Stimulated activated CD8-positive, alpha-beta memory T cell treated with anti-CD3 and anti-CD28 coated beads, Interleukin-4, amount 100 ng/mL, for 1 hour (primary cell): Measurements from ENCODE around the gene INPP5A.
"Not testable (repeated sequence)": the region's sequence is repeated elsewhere in the genome, so short reads cannot be mapped to it uniquely, and the experiment has no call there.

Source experiments
- DNase-seq, 2 donors: peaks; one replicate each; pipeline ENCODE4 v3.0.0-alpha.2; 2020; ENCODE audit warnings: low read depth in 2 of 2, low spot score in 1 of 2

The INPP5A gene

GRCh38 chr10:132671228-132672154 lies 133.9 kb downstream of the INPP5A start:
- DNase-seq = no peak

DNA sequence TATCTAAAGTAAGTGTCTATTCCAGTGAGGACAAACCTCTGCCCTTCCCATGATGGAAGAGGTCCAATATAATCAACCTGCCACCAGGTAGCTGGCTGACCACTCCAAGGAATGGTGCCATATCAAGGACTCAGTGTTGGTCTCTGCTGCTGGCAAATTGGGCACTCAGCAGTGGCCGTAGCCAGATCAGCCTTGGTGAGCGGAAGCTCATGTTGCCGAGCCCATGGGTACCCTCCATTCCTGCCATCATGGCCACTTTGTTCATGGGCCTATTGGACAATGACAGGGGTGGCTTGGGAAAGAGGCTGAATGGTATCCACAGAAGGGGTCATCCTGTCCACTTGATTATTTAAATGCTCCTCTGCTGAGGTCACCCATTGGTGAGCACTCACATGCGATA lies 136.2 kb downstream of the INPP5A start:
- not testable (repeated sequence) for DNase-seq

DNA sequence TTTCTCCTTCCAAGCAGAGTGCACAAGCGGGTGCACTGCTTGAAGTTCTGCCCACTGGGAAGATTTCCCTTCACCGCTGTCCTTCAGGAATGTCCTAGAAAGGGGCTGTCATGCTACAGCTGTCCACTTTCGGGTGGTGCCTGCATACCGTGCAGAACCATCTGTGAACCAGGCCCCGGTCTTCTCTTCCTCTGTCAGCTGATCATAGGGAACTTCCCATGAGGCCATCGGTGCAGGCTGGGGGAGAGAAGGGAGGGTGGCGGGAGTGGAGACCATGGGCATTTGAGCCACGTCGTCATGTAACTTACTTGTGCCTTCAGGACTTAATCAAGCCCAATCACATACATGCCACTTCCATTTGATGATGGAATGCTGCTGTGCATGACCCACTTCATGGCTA lies 136.7 kb downstream of the INPP5A start:
- no peak for DNase-seq

- no peak for DNase-seq
Observed at GRCh38 chr10:132675031-132675740, 137.6 kb downstream of the INPP5A start.

GRCh38 chr10:132676193-132676891 lies 138.8 kb downstream of the INPP5A start:
- DNase-seq = no peak

DNA sequence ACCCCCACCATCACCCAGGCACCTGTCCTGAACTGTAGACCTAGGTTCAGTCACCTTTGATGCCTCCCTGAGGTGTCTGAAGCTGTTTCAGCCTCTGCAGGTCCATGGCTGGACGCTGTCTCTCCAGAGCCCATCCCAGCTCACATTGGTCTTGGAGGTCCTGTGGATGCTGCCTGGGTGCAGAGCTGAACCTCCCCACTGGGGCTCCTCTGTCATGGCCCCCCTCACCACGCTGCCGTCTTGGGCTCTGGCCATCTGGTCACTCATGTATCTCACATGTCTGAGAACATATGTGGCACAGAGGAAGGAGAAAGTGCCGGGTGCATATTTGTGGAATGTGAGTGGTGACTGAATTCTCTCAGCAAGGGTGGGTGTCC lies 139.5 kb downstream of the INPP5A start:
- DNase-seq = no peak

- no peak for DNase-seq
Observed at GRCh38 chr10:132677473-132678227, 140.1 kb downstream of the INPP5A start.

DNA sequence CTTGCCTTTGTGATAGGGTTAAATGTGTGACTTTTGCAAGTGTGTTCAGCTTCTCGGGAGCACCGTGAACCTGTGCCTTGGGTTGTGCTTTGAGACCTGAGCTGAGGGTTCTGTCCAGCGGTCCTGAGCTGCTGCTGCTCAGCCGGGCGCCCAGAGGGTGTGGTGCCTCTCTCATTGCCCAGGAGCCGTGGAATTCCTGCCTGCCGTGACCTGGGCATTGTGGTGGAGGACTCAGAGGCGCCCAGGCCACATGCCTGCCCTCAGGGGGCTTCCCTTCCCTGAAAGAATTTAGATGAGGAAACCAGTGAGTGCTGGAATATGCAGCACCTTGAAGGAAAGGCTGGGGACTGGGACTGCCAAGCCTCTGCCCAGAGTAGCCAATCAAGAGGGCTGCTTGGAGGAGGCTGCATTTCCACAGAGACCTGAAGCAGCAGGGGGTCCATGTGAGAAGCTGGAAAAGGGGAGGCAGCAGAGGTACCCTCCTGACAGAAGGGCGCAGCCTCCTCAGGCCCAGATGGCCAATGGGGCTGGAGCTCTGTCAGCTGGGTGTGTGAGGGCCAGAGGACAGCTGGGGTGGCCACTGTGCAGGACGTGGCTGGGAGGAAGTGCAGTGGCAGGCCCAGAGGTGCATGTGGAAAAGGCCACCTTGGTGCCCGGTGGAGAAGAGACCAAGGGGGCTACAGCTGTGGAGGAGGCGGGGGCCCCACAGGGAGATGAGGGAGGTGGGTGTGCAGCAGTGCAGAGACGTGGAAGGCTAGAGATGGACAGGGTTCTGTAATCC lies 141.0 kb downstream of the INPP5A start:
- DNase-seq = no peak

GRCh38 chr10:132679217-132679595 lies 141.6 kb downstream of the INPP5A start:
- no peak for DNase-seq

DNA sequence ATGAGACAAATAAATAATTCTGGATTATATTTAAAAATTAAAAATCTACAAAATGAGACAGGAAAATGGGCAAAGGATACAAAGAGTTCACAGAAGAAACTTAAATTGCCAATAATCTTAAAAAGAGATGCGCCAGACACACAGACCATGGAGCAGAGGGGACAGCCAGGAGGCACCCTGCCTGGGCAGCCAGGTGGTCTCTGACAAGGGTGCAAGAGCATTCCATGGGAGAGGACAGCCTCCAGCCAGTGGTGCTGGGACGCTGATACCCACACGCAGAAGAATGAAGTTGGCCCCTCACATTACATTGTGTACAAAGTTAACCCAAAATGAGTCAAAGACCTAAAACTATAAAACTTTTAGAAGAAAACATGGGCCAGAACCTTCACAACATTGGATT lies 142.1 kb downstream of the INPP5A start:
- no peak for DNase-seq

DNA sequence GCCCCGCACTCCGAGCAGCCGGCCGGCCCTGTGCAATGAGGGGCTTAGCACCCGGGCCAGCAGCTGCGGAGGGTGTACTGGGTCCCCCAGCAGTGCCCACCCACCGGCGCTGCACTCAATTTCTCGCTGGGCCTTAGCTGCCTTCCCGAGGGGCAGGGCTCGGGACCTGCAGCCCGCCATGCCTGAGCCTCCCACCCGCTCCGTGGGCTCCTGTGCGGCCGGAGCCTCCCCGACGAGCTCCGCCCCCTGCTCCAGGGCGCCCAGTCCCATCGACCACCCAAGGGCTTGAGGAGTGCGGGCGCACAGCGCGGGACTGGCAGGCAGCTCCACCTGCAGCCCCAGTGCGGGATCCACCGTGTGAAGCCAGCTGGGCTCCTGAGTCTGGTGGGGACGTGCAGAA lies 143.2 kb downstream of the INPP5A start:
- DNase-seq = not testable (repeated sequence)

GRCh38 chr10:132681858-132682755 lies 144.5 kb downstream of the INPP5A start:
- no peak for DNase-seq

DNA sequence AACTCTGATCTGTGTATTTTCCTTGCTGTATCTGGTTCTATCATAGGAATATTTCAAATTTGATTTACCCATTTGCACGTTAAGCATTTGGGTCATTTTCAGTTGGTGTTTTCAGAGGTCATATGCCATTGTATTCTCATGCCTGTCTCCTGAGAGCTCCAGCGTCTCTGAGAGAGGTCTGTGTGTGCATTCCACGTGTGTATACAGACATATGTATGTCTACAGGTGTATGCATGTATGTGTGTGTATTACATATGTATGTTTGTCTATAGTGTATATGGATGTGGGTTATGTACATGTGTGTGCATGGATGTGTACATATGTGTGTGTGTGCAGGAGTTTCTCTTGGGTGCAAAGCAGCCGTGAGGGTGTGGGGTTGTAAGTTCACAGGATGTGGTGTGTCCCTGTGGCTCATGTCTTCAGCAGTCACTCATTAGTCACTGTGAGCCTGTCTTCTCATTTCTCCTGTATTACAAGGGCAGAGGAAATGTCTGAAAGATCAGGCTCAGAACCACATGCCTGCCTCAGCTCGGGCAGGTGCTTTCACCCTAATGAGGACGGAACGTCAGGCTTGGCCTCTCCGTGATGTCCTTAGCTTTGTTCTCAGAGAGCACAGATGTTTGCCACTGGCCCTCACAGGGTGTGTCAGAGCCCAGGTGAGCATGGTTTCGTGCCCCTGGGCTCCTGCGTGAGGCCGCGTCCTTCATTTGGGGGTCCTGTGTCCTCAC lies 146.7 kb downstream of the INPP5A start:
- DNase-seq = no peak

GRCh38 chr10:132685101-132685891 lies 147.7 kb downstream of the INPP5A start:
- no peak for DNase-seq

GRCh38 chr10:132685921-132686680 lies 148.5 kb downstream of the INPP5A start:
- DNase-seq = no peak

DNA sequence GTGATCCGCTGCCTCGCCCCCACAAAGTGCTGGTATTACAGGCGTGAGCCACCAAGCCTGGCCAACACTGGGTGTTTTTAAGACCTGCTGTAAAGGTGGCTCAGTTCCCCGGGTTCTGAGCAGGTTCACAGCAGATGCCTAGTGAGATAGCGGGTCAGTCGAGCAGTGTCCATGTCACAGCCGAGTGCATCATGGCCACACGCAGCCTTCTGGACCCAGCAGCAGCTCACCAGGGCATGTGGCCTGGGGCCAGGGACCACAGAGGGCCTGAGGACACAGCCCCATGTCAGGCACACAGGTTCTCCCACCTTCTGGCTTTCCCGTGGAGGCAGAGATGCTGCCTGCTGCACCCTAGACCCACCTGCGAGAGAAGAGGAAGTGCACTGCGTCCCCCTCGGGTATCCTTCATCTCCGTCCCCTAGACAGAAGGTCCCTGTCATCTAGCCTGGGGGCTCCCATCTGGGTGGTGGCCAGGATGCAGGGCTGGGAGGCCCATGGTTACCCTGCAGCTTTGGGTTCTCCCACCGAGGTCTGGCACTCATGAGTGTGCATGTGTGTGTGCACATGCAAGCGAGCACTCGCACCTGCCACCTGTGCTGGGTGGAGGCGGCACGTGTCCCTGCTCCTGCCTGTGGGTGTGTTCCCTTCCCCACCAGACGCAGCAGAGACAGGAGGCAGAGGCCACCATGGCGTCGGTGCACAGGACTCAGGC lies 149.8 kb downstream of the INPP5A start:
- DNase-seq = no peak
